NAMALWA (cell line): ENCODE results near the gene AFDN.

ENCODE experiments used
- DNase-seq: peaks from one replicate; pipeline ENCODE4 v3.0.0-alpha.2; 2015; ENCODE audit warnings: low spot score

The AFDN gene

GRCh38 chr6:167826896-167827582 lies at the start of gene AFDN:
AFDN (plus strand) TSS chr6:167826911; CDS start chr6:167827133, 222 bp downstream.
- DNase-seq = peak; percentile 35

DNA sequence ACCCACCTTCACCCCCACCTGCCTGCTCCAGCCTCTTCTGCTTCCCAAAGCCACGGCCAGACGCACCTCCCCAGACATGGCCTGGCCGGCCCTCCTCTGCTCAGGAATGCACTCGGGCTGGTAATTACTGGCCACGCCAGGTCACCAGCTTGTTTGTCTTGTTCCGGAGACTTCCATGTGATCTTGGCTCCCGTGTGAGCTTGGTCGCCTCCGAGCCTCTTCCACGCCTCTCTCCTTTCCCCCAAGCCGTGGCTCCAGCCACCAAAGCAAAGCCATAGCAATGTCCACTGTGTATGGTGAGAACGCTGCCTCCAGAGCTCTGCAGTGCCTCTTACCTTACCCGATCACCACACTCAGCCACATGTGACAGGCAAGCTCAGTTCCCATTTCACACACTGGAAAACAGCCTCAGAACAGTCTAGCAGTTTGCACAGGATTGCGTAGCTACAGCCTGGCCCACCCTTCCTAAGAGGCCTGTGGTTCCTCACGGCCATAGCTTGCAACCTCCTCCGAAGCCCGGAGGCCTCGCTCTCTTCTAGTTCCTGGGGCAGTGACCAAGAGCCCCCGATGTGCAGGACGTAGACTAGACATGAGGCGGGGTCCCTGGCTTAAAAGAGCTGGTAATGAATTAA lies 48.1 kb upstream of the AFDN start:
- no peak for DNase-seq

- no peak for DNase-seq
These were observed 47.4 kb upstream of the AFDN start for GRCh38 chr6:167779129-167779992.

DNA sequence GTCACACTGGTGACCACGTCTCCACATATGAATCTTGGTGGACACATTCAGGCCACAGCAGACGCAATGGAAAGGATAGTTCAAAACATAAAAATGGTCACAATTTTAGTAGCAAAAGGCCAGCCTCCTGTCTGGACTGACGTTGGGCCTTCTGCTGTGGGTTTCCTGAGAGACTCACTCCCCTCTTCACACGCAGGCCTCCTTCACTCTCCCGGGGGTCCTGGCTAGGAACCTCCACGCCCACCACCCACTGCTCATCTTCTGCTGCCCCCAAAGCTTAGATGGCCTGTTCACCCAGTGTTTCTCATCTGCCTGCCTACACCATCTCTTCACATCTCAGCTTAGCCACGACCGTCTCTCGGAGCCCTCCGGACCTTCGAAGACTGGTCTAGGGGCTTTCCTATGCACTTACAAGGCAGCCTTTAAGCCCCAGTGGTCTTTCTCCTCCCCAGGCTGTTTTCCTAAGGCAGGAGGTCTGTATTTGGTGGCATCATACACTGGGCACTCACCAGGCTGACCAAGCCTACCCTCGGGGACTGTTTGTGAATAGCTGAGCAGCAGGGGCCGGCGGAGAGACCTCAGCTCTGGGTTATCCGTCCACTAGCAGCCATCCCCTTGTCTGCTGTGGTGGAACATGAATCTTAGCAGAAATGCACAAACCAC lies 46.6 kb upstream of the AFDN start:
- DNase-seq = no peak

DNA sequence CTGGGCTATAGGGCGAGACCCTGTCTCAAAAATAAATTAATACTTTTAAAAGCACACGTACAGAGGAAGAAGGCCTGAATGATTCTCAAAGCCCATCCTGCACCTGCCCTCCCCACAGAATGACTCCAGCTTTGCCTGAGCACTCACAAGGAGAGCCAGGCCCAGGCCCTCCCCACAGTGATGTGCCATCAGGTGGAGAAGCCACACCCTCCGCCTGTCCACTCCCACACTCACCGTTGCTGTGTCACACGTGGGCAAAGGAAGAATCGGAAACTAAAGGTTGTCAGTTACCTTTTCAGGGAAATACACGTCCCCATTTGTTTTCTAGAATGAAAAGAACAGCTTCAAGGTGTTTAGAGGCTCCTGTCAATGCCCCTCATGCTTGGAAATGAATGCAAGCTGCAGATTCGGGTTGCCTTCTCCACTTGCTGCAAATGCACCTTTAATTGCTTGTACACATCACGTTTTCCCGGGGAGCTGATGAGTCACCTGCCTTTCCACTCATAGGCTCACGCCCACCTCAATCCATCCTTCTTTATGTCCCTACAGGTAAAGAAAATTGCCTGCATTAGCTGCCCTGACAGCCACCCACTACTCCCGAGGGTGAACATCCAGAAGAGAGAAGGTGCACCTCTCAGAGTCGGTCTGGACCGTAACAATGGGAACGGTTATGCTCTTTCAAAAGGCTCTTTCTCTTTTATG lies 45.5 kb upstream of the AFDN start:
- no peak for DNase-seq

GRCh38 chr6:167781868-167782267 lies 44.8 kb upstream of the AFDN start:
- DNase-seq = no peak

DNA sequence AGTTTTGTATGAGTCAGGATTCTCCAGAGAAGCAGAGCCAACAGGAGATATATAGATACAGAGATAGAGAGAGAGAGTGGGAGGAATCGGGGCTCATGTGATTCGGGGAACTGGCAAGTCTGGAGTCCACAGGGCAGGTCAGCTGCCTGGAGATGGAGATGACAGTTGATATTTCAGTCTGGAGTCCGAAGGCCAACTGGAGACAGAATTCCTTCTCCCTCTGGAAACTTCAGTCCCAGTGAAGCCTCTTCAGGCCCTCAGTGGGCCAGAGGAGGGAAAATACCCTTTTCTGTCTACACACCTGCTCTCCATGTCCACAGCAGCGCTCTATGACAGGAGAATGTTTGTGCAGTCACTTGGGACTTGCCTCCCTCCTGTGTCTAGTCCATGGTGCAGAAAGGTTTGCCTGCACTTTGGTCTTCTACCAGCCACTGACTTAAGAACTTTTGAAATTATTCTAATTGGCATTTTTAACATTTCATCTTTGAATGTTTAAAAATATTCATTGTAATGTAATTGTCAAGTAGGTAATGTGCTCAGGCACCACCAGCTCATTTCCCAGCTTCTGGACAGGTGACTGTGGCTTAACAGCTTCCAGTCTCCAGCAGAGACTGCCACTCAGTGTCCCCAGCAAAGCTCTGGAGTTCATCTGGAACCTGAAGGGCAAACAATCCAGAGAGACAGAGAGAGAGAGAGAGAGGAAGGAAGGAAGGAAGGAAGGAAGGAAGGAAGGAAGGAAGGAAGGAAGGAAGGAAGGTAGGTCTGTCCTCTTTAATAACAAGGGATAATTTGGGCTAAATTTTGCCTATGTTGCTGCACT lies 43.8 kb upstream of the AFDN start:
- DNase-seq = no peak

- no peak for DNase-seq
These were observed 39.6 kb upstream of the AFDN start for GRCh38 chr6:167786853-167787675.

DNA sequence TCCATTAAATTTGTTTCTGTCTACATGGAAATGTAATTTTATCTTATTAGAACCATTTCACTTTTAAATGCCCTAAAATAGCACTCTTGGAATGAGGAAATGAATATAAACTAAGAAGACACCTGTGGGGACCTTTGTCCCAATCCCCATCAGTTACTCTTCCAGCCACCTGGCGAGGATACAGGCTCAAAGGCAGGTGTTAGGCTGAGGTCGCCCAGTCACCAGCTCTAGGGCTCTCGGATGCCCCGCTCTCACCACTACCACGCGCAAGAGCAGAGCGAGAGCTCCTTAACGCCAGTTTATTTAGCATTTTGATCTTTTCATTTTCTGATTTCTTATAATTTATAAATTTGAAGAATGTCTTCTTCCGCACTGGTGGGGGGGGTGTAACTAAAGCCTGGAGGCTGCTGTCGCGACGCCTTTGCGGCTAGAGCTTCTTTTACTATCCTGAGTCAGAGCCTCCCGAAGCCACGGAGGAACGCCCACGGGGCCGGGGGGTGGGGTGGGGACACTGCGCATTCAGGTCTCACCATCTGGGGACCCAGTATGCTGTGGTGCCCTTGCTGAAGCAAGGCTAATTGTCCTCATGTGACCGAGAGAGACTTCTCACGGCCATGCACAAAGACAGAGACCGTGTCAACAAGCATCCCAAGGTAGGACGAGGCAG lies 38.7 kb upstream of the AFDN start:
- no peak for DNase-seq

DNA sequence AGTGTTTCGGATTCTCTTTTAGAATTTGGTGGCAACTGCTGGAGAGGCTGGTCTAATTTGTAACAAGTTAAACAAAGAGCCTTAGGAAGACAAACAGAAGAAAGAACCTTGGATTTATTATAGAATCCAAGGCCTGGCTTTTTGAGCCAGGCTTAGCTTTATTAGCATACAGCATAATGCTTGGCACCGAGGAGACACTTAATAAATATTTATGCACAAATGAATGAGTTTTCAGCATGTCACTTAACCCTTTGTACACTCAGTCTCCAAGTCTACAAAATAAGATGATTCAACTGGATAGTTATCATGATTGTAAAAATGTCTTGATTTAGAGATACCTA lies 38.2 kb upstream of the AFDN start:
- no peak for DNase-seq

DNA sequence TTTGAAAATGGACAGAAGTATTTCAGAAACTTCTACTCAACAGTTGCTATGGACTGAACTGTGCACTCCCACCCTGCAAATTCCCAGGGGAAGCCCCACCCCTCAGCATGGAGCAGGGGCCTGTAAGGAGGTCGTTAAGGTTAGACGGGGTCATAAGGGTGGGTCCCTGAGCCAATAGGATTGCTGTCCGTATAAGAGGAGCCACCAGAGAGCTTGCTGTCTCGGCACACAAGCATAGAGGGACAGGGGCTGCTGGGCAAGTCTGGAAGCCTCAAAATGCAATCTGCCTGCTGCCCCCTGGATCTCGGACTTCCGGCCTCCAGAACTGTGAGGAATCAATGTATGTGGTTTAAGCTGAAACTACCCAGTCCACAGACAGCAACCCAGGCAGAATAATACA lies 37.4 kb upstream of the AFDN start:
- no peak for DNase-seq

DNA sequence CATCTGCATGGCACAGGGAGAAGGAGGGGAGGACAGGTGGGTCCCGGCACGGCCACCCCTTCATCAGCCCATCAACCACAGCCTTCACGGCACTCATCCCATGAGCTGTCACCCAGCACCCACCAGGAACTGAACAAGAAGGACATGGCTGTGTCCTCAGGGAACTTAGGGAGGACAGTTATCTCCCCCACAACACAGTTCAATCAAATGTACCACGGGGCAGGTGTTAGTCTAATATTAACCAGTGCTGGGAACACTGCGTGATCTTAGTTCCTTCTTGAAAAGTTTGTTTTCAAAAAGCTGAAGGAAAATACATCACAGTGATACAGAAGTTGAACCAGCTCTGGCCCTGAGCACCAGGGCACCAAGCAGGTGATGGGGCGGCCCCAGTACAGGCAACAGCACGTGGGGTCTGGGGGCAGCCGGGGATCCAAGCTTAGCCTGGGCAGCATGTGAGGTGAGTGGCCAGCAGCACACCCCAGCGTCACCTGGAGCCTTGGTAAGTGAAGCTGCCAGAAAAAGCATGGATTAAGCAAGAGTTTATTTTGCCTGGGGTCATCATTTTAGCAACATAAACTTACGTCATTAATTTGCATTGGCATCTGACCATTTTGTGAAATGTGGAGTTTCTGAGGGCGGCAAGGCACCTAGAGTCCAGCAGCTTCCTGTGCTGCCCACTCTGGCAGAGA lies 35.5 kb upstream of the AFDN start:
- DNase-seq = no peak

DNA sequence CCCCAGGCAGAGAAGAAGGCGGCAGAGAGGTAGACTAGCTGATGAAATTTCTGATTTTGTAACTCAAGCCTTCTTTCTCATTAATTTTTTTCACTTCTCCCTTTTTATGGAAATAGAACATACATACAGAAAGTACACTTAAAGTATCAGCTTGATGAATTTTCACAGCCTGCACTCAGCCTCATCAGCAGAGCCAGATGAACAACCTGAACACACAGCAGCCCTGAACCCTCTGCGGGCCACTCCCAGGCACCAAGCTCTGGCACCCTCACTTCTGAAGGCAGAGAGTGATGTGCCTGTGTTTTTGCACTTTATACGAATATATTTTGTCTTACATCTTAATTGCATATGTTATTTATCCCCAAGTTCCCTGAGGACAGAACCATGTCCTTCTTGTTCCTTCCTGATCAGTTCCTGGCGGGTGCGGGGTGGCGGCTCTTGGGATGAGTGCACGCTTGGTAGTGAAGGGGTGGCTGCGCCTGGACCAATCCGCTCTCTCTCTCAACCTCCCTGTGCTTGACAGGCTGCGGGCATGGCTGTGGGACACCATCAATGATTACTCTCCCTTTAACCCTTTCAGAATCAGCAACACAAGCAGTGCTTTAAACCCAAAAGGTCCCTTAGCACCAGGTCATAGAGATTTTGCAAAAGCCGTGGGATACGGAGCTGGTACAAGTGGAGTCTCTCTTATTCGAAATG lies 34.8 kb upstream of the AFDN start:
- DNase-seq = no peak

DNA sequence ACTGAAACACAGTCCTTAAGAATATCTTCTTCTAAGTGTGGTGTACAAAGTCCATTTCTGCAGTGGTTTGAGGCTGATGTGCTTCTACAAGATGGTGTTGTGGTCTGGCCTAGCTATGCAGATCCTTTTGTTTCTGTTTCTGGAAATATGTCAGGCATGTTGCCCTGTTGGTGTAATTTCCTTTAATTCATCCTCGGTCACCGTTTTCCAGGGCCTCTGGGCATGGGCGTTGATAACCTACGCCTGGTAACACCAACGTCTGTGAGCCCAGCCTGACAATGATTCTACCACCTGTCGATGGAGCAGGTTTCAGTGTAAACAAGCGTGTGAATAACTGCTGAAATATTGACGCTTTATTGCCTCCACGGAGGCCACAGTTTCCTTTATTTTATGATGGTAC lies 33.3 kb upstream of the AFDN start:
- DNase-seq = no peak

DNA sequence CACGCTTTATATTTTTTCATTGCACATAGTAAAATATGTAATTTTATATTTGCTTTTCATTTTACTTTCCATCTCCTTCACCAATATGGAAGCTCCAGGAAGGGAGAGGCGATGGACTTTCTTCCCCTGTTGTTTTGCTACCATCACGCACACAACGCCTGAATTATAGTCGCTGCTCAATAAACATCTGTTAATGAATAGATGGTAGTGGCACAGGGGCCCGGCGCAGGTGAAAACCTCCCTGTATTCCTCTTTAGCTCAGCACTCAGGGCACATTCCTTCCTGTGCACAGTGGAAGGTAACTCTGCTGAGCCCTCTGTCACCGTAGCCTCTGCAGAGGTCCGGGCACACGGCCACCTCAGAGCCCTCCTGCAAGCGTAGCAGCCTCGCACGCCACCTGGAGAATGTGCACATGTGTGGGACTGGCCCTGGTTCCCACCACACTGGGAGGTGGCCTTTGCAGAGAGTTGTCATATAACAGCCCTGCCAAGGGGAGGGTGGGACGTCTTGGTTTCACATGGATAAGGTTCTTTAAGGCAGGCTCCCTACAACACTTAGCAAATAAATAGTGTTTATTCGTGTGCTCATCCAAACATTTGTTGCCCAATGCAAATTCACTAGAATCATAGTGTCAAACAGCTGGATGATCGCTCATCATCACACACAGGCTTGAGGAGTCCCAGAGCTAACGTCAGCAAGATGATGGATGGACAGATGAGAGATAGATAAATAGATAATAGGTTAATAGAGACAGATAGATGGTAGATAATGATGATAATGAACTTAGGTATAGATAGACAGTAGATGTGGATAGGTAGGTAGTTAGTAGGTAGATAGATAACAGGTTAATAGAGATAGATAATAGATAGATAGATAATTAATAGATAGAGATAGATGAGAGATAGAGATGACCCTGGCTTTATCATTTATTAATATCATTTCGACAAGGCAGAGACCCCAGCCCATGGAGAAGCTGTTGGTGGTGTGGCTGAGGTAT lies 32.3 kb upstream of the AFDN start:
- DNase-seq = no peak

DNA sequence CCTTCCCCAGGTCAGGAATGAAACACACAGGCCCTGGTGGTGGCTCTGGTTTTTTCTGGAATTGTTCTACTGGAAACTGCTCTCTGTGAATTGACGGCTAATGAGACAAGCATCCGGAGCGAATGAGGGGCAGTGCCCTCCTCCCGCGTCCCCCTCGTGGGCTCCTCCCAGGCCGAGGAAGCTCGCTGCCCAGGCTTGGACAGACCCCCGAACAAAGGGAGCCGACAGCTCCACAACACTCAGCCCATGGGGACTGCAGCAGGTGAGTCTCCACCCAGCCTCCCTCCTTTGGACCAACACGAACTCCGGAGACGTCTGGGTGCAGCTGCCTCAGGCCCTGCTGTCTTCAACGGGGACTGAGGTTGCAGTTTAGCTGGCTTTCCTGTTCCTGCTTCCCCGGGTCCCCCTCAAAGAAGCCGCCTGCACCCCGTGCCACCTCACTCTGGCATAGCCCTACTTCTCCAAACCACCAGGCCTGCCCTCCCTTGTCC lies 31.3 kb upstream of the AFDN start:
- DNase-seq = no peak

GRCh38 chr6:167795874-167796191 lies 30.9 kb upstream of the AFDN start:
- DNase-seq = no peak
